HL-60 (cell line): Measurements from ENCODE around the gene GH1.

Source experiments
- TF ChIP-seq, protein P1 (sequence below): IDR thresholded peaks from one replicate; pipeline ENCODE4 v1.5.1; 2011; ENCODE audit warnings: low read length, control low read depth, inconsistent platforms; ENCODE audit not compliant: insufficient read depth
- TF ChIP-seq, protein P2 (sequence below): IDR thresholded peaks from 2 replicates; pipeline ENCODE4 v1.6.1; 2012; ENCODE audit warnings: low read depth; ENCODE audit not compliant: insufficient replicate concordance

DNA sequence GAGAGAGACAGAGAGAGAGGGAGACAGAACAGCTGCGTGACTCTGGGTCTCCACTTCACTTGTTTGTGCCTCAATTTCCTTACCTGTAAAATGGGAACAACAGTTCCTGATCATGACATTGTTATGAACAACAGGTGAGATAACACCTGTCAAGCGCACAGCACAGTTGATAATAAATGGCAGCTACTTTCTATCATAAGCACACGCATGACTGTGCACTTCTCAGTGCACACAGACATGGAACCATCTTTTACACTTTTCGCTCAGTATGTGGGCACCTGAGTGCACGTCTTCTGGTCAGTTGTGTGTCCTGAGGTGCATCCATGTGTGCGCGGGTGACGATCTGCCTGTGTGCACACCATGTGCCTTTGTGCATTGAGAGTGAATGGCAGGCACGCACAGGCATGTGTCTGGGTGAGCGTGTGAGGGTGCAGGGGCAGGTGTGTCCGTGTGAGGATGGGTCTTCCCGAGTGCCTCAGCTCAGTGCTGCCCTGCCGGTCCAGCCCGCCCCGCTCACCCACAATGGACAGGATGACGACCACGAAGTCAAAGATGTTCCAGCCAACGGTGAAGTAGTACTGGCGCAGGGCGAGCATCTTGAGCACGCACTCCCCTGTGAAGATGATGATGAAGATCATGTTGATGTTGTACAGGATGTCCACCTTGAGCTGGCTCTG, 23.8 kb upstream of the GH1 start:
- TF ChIP-seq, protein P1, sequence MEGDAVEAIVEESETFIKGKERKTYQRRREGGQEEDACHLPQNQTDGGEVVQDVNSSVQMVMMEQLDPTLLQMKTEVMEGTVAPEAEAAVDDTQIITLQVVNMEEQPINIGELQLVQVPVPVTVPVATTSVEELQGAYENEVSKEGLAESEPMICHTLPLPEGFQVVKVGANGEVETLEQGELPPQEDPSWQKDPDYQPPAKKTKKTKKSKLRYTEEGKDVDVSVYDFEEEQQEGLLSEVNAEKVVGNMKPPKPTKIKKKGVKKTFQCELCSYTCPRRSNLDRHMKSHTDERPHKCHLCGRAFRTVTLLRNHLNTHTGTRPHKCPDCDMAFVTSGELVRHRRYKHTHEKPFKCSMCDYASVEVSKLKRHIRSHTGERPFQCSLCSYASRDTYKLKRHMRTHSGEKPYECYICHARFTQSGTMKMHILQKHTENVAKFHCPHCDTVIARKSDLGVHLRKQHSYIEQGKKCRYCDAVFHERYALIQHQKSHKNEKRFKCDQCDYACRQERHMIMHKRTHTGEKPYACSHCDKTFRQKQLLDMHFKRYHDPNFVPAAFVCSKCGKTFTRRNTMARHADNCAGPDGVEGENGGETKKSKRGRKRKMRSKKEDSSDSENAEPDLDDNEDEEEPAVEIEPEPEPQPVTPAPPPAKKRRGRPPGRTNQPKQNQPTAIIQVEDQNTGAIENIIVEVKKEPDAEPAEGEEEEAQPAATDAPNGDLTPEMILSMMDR = no peak
- TF ChIP-seq, protein P2, sequence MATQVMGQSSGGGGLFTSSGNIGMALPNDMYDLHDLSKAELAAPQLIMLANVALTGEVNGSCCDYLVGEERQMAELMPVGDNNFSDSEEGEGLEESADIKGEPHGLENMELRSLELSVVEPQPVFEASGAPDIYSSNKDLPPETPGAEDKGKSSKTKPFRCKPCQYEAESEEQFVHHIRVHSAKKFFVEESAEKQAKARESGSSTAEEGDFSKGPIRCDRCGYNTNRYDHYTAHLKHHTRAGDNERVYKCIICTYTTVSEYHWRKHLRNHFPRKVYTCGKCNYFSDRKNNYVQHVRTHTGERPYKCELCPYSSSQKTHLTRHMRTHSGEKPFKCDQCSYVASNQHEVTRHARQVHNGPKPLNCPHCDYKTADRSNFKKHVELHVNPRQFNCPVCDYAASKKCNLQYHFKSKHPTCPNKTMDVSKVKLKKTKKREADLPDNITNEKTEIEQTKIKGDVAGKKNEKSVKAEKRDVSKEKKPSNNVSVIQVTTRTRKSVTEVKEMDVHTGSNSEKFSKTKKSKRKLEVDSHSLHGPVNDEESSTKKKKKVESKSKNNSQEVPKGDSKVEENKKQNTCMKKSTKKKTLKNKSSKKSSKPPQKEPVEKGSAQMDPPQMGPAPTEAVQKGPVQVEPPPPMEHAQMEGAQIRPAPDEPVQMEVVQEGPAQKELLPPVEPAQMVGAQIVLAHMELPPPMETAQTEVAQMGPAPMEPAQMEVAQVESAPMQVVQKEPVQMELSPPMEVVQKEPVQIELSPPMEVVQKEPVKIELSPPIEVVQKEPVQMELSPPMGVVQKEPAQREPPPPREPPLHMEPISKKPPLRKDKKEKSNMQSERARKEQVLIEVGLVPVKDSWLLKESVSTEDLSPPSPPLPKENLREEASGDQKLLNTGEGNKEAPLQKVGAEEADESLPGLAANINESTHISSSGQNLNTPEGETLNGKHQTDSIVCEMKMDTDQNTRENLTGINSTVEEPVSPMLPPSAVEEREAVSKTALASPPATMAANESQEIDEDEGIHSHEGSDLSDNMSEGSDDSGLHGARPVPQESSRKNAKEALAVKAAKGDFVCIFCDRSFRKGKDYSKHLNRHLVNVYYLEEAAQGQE = no peak
